ENCODE data around the gene LY9.

LY9 gene

GRCh38 chr1:160774886-160775719, 20.9 kb upstream of the LY9 start:
- Histone ChIP-seq H2AFZ (ENCODE audit: low read depth) (no peak overlapping the region), H3K79me2 (ENCODE audit: insufficient read depth, low read depth) (no peaks in the 10 kb centered on the region), H3K4me2 (no peak overlapping the region), H3K27ac (no peak overlapping the region), H3K4me1 (ENCODE audit: low read depth, poor library complexity, severe bottlenecking) (peaks cover 23% of the 10 kb centered on the region), H3K27me3 (ENCODE audit: insufficient read depth, low read depth) (no peaks in the 10 kb centered on the region), H3K36me3 (ENCODE audit: insufficient read depth) (no peaks in the 10 kb centered on the region), H3K9ac (no peak overlapping the region), H4K20me1 (ENCODE audit: insufficient read depth) (no peaks in the 10 kb centered on the region), H3K4me3 (IDR thresholded peaks at IDR 0.05; ENCODE audit: insufficient read depth, low read depth, low read length) (no peak overlapping the region)
- no peak for TF ChIP-seq CTCF (conservative IDR thresholded peaks at IDR 0.05; ENCODE audit: low read depth, low read length)

DNA sequence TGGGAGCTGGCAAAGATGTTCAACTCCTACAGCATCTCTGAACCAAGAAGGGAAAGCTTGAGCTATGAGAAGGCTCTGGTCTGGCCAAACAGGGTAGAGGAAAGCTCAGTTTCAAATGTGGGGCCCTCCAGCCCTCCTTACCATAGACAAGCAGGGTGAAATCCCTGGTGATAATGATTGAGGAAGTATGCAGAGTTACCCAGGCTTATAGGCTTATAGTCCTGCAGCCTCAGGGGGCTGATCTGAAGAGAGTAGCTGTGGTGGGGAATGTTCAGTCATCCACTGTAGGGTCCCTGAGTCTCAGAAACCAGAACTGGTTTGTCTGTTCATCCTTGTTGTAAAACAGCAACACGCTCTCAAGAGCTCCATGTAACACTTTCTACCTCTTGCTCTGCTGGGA, 19.8 kb upstream of the LY9 start:
- no peaks in the 10 kb centered on the region for H3K36me3 ChIP-seq (ENCODE audit: insufficient read depth)
- no peak overlapping the region for H3K4me3 ChIP-seq (IDR thresholded peaks at IDR 0.05; ENCODE audit: insufficient read depth, low read depth, low read length)
- H2AFZ ChIP-seq (ENCODE audit: low read depth): no peak overlapping the region
- no peak for TF ChIP-seq CTCF (conservative IDR thresholded peaks at IDR 0.05; ENCODE audit: low read depth, low read length)
- H3K9ac ChIP-seq: no peak overlapping the region
- no peaks in the 10 kb centered on the region for H3K79me2 ChIP-seq (ENCODE audit: insufficient read depth, low read depth)
- no peaks in the 10 kb centered on the region for H4K20me1 ChIP-seq (ENCODE audit: insufficient read depth)
- no peaks in the 10 kb centered on the region for H3K27me3 ChIP-seq (ENCODE audit: insufficient read depth, low read depth)
- H3K27ac ChIP-seq: no peak overlapping the region
- no peak overlapping the region for H3K4me2 ChIP-seq
- peaks cover 34% of the 10 kb centered on the region for H3K4me1 ChIP-seq (ENCODE audit: low read depth, poor library complexity, severe bottlenecking)

DNA sequence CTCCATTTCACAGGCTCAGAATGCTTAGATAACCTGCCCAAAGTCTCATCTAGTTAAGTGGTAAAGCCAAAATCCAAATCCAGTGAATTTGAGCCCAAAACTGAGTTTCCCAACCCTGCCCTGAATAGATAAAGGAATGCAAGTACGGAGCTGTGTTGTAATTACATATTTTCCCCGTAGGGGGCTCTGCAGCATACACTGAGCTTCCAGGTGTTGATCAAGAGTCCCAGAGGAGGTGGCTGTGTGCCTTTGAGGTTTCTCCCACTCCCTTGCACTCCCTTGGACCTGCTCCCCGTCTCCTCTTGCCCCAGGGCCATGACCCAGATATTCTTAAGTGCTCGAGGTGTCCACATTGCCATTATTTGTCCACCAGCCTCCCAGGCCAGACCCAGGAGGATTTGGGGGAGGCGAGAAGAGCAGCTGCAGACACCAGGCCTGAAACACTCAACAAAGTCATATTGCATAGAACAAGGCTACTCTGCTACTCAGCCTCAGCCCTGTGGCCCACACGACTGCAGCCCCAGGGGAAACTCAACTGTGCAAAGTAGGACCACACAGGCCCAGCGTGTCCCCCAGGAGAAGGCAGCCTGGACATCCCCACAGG, 18.4 kb upstream of the LY9 start:
- no peaks in the 10 kb centered on the region for H3K27me3 ChIP-seq (ENCODE audit: insufficient read depth, low read depth)
- no peak overlapping the region for H3K9ac ChIP-seq
- peak; percentile 100 for TF ChIP-seq CTCF (conservative IDR thresholded peaks at IDR 0.05; ENCODE audit: low read depth, low read length)
- no peak overlapping the region for H3K27ac ChIP-seq
- no peaks in the 10 kb centered on the region for H3K36me3 ChIP-seq (ENCODE audit: insufficient read depth)
- peaks cover 47% of the 10 kb centered on the region for H3K4me1 ChIP-seq (ENCODE audit: low read depth, poor library complexity, severe bottlenecking)
- no peak overlapping the region for H3K4me2 ChIP-seq
- peak overlapping the region; percentile 27; the same call in 1 of the 2 replicates for H2AFZ ChIP-seq (ENCODE audit: low read depth)
- no peaks in the 10 kb centered on the region for H4K20me1 ChIP-seq (ENCODE audit: insufficient read depth)
- H3K4me3 ChIP-seq (IDR thresholded peaks at IDR 0.05; ENCODE audit: insufficient read depth, low read depth, low read length): no peak overlapping the region
- H3K79me2 ChIP-seq (ENCODE audit: insufficient read depth, low read depth): no peaks in the 10 kb centered on the region

DNA sequence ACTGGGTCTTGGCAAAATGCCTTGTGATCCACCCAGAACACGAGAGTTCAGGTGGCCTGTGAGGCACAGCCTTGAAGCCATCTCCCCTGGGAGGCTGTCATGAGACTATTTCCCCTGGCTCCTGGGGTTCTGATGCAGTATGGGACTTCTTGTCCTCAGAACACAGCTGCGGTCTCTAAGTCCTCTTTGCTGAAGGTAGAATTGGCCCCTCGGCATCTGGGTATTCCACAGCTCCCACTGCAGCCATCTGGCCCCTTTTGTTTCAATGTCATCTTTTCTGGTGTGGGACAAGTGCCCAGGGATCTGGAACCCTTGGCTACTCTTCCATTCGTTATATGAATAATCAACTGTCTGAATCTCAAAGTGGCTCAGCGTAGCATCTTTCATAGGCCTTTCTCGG, 17.0 kb upstream of the LY9 start:
- H3K79me2 ChIP-seq (ENCODE audit: insufficient read depth, low read depth): no peaks in the 10 kb centered on the region
- H3K4me2 ChIP-seq: no peak overlapping the region
- no peak for TF ChIP-seq CTCF (conservative IDR thresholded peaks at IDR 0.05; ENCODE audit: low read depth, low read length)
- H3K36me3 ChIP-seq (ENCODE audit: insufficient read depth): no peaks in the 10 kb centered on the region
- H2AFZ ChIP-seq (ENCODE audit: low read depth): no peak overlapping the region
- no peaks in the 10 kb centered on the region for H4K20me1 ChIP-seq (ENCODE audit: insufficient read depth)
- H3K9ac ChIP-seq: no peak overlapping the region
- H3K4me1 ChIP-seq (ENCODE audit: low read depth, poor library complexity, severe bottlenecking): peaks cover 43% of the 10 kb centered on the region
- no peak overlapping the region for H3K27ac ChIP-seq
- H3K4me3 ChIP-seq (IDR thresholded peaks at IDR 0.05; ENCODE audit: insufficient read depth, low read depth, low read length): no peak overlapping the region
- H3K27me3 ChIP-seq (ENCODE audit: insufficient read depth, low read depth): no peaks in the 10 kb centered on the region
